D721Med (cell line): ENCODE results near the gene ZFAND3.

Experiments used
- DNase-seq: peaks from one replicate; pipeline ENCODE4 v3.0.0; 2011; ENCODE audit warnings: low spot score; ENCODE audit not compliant: insufficient read length
- FAIRE-seq: peaks from 2 replicates; lab custom pipeline; 2011; peaks lifted over from hg19 to GRCh38; lab: Jason Lieb, UNC
- TF ChIP-seq, protein P1 (sequence below): IDR thresholded peaks from 2 replicates; pipeline ENCODE4 v1.5.1; 2012; ENCODE audit warnings: mild to moderate bottlenecking, control low read depth; ENCODE audit not compliant: insufficient read depth; ENCODE audit errors: missing control alignments

Gene ZFAND3

DNA sequence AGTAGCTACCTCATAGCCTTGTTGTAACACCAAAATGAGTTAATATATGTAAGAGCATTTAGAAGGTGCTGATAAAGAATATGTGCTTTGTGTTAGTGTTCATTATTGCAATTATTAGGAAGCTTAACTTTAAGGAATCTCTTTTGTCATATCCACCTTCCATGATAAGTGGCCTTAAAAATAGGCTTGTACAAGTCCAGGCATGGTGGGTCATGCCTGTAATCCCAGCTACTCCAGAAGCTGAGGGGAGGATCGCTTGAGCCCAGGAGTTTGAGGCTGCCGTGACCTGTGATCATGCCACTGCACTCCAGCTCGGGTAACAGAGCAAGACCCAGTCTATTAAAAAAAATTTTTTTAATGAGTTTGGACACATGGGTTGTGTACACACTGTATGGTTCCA lies 285.5 kb downstream of the ZFAND3 start:
- TF ChIP-seq, protein P1, sequence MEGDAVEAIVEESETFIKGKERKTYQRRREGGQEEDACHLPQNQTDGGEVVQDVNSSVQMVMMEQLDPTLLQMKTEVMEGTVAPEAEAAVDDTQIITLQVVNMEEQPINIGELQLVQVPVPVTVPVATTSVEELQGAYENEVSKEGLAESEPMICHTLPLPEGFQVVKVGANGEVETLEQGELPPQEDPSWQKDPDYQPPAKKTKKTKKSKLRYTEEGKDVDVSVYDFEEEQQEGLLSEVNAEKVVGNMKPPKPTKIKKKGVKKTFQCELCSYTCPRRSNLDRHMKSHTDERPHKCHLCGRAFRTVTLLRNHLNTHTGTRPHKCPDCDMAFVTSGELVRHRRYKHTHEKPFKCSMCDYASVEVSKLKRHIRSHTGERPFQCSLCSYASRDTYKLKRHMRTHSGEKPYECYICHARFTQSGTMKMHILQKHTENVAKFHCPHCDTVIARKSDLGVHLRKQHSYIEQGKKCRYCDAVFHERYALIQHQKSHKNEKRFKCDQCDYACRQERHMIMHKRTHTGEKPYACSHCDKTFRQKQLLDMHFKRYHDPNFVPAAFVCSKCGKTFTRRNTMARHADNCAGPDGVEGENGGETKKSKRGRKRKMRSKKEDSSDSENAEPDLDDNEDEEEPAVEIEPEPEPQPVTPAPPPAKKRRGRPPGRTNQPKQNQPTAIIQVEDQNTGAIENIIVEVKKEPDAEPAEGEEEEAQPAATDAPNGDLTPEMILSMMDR: no peak

DNA sequence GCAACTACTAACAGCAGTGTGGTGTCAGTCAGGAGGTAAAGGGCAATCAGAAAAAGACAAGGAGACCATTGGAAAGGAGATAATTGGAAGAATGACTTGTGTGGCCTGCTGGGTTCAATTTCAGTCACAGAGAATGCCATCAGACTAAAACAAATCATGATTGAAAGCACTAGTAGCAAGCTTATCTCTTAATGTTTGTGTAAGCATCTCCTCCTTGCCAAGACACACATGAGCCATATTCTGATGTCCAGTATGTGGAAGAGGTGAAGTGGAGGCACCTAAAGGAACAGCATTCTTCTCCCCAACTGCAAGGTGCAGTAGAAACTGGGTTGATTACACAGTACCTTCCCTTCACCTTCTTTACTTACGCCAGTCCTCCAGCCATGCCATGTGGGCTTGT lies 287.5 kb downstream of the ZFAND3 start:
- FAIRE-seq (no peak), DNase-seq (no peak)

More for the DNA sequence above, 285.5 kb downstream of the ZFAND3 start:
- no peak for FAIRE-seq
- no peak for DNase-seq

DNA sequence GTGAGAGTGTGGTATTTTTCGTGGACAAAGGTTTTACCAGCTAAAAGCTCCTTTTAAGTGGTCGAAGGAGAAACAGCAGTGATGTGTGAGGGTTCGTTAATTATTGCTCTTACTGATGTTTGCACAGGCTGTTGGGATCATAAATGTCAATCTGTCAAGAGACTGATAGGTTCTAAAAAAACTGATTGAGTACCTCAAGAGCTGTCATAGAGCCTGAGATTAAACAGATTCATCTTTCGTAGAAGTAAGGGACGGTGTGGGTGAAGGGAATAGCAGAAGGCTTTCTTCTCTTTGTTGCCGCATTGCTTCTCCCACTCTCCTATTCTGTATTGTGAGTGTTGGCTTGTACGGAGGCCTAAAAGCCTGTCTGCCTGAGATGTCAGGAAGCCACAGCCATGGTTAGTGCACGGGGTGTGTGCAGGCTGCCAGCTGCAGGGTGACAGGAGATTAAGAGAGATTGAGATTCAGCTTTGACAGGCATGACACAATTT lies 291.0 kb downstream of the ZFAND3 start:
- DNase-seq (no peak), FAIRE-seq (no peak)
- TF ChIP-seq, protein P1: no peak

More for the DNA sequence above, 287.5 kb downstream of the ZFAND3 start:
- TF ChIP-seq, protein P1: no peak

DNA sequence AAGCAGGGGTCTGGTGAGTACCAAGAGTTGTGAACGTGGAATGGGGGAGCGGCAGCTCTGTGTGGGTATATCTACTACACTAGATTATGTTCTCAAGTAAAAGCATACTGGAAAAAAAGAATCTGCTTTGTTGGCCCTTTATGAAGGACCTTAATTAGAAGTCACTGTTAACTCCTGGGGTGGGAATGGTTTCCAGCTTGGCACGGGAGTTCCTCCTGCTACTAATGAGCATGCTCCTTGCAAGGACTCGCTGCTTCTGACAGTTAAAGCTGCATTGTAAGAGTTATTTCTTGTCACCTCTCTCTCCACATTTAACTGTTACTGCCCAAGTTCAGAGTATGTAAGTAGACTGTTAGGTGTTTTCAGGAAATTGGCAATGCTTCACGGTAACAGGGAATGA lies 292.7 kb downstream of the ZFAND3 start:
- FAIRE-seq (no peak), DNase-seq (no peak)
- TF ChIP-seq, protein P1: no peak

DNA sequence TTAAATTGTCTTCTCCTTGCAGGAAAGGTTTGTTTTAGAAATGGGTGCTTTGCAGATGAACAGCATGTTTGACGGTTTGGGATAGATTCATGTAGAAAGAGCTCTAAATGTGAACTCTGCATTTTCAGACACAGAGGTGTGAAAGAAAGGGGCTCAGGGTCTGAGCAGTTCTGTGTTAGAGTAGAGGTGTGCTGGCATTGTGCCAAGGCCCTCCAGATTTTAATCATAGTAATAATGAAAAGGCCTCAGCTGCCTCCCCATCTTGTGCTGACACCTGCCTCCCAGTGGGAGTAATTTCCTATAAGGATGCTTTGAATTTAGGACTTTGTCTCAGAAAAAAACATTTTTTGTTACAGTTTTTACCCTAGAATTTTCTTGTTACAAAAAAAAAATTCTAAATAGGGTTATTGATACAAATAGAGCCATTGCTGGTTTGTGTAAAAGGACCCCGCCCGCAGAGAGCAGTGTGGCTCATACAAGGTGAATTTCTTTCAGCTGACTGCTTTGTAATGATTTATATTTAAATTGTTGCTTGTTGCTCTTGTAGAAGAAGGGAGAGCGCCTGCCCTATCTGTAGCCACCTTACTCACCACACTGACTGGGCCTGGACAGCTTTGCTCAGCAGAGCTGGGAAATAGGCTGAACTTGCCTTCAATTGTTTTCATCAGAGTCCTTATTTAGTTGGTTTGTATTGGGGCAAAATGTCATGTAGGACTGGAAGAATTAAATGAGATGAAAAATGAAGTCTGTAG lies 294.5 kb downstream of the ZFAND3 start:
- DNase-seq: no peak
- no peak for FAIRE-seq
- TF ChIP-seq, protein P1: no peak

DNA sequence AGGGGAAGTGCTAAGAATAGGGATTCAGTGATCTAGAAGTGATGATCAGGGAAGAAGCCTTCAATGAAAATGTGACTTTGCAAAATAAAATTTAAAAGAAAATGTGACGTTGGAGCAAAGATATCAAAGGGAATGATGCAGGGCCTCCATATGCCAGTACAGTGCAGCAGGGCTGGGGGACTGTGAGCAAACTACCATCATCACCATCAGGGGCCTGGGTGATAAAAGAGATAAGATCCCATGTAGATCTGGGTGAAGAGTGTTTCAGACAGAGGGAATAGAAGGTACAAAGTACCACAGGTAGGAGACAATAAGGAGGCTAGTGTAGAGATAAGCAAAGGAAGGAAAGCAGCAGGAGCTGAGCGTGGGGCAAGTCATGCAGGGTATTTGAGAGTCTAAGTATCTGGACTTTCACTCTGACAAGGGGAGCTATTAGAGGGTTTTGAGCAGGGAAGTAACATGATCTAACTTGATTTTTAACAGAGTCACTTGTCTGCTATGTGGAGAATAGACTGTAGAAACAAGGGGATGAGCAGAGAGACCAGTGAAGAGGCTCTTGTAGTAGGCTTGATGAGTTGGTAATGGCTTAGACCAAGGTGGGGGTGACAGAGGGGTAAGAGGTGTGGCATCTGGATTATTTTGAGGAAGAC lies 295.6 kb downstream of the ZFAND3 start:
- no peak for DNase-seq
- no peak for FAIRE-seq
- TF ChIP-seq, protein P1: no peak

DNA sequence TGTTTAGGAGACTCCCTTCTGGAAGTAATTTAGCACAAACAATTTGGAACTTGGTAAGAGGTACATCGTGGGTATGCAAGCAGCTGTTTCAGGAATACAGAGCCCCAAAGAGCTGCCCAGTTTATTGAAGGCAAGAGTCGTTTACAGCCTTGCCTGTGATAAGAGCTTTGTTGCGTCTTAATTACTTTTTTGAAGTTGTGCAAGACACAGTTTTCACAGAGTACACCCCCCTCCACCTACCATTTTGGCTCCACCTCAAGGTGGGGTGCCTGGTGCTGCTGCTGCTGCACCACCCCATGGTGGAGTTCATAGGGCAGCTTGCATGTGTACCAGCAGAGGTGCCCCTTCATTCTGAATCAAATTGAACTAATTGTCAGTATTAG lies 296.1 kb downstream of the ZFAND3 start:
- TF ChIP-seq, protein P1: no peak
- no peak for FAIRE-seq
- DNase-seq: no peak
